Fibroblast of lung (primary cell): ENCODE data around the gene KCNK10. TPM values are rescaled to one million over a fixed set of nuclear protein-coding genes. Genes with fewer than 3 reads are reported as not detected.

ENCODE experiments used
- DNase-seq, 2 donors: peaks; one replicate each; pipeline versions ENCODE4 v3.0.0 to v3.0.0-alpha.2; 2010; ENCODE audit warnings: low read depth in 2 of 2
- H2AFZ ChIP-seq: 2 replicates; pipeline ENCODE4 v1.5.1; 2012; ENCODE audit warnings: low read length, control low read depth, inconsistent platforms
- H3K27ac ChIP-seq: 2 replicates; pipeline ENCODE4 v1.5.1; 2011; ENCODE audit warnings: low read length, control low read depth; ENCODE audit not compliant: insufficient read depth
- H3K27me3 ChIP-seq: 2 replicates; pipeline ENCODE4 v1.5.1; 2011; ENCODE audit warnings: mild to moderate bottlenecking, low read length; ENCODE audit not compliant: control insufficient read depth, insufficient read depth
- H3K36me3 ChIP-seq: 2 replicates; pipeline ENCODE4 v1.5.1; 2011; ENCODE audit warnings: low read length; ENCODE audit not compliant: control insufficient read depth, insufficient read depth
- H3K4me1 ChIP-seq: 2 replicates; pipeline ENCODE4 v1.5.1; 2011; ENCODE audit warnings: low read length; ENCODE audit not compliant: control insufficient read depth, insufficient read depth; ENCODE audit errors: extremely low read depth
- H3K4me2 ChIP-seq: 2 replicates; pipeline ENCODE4 v1.5.1; 2011; ENCODE audit warnings: low read length, control low read depth; ENCODE audit not compliant: insufficient read depth; ENCODE audit errors: extremely low read depth
- H3K4me3 ChIP-seq, 4 experiments: fragments of 200-600 bp in 1 of 4; sonication (generic) in 1 of 4; replicated peaks in 1 of 4; 2 replicates each; pipeline ENCODE4 v1.5.1; 2011 to 2016; ENCODE audit warnings: low read length in 4 of 4, low read depth in 3 of 4, mild to moderate bottlenecking in 3 of 4, control low read depth in 2 of 4, inconsistent platforms in 1 of 4, mixed read lengths in 1 of 4; ENCODE audit not compliant: insufficient read depth in 1 of 4; ENCODE audit errors: control extremely low read depth in 1 of 4
- H3K79me2 ChIP-seq: 2 replicates; pipeline ENCODE4 v1.5.1; 2012; ENCODE audit warnings: mild to moderate bottlenecking, low read length, inconsistent platforms; ENCODE audit not compliant: control insufficient read depth, insufficient read depth
- H3K9ac ChIP-seq: 2 replicates; pipeline ENCODE4 v1.5.1; 2011; ENCODE audit warnings: mild to moderate bottlenecking, low read length, control low read depth; ENCODE audit not compliant: insufficient read depth
- H3K9me3 ChIP-seq: 2 replicates; pipeline ENCODE4 v1.5.1; 2012; ENCODE audit warnings: low read depth, low read length; ENCODE audit not compliant: control insufficient read depth, insufficient read depth
- H4K20me1 ChIP-seq: 2 replicates; pipeline ENCODE4 v1.5.1; 2011; ENCODE audit warnings: low read length; ENCODE audit not compliant: control insufficient read depth, insufficient read depth; ENCODE audit errors: extremely low read depth
- CTCF ChIP-seq, 2 donors: IDR thresholded peaks in 1 of 2; conservative IDR thresholded peaks in 1 of 2; 1 replicate in 1 of 2; 2 replicates in 1 of 2; pipeline ENCODE4 v1.5.1; 2011 to 2012; ENCODE audit warnings: low read length in 2 of 2, control low read depth in 1 of 2, inconsistent platforms in 1 of 2, low read depth in 1 of 2, mild to moderate bottlenecking in 1 of 2
- EZH2 ChIP-seq: IDR thresholded peaks from 2 replicates; pipeline ENCODE4 v1.5.1; 2012; ENCODE audit warnings: low read length, control low read depth, mild to moderate bottlenecking; ENCODE audit errors: missing control alignments
- polyA plus RNA-seq, 2 donors: library from polyadenylated mRNA; depleted of rRNA in 1 of 2; stranded (reverse) in 1 of 2; unstranded in 1 of 2; fragments of >200 nt; gene quantifications; 2 replicates each; pipeline ENCODE4 v1.2.1, GENCODE V29; 2011 to 2012; ENCODE audit warnings: missing spikeins in 1 of 2
- total RNA-seq: library from RNA; depleted of rRNA; stranded (reverse); fragments of >200 nt; gene quantifications from 2 replicates; pipeline ENCODE4 v1.2.1, GENCODE V29; 2014

The KCNK10 gene
- total and polyA plus RNA-seq, 2 donors (not counting 1 experiment from before 2014, with no cell fraction given) = not detected

- H4K20me1 ChIP-seq = no peaks in the 10 kb centered on the region
- no peaks in the 10 kb centered on the region for H3K9me3 ChIP-seq
- no peak for DNase-seq
- no peak overlapping the region for H2AFZ ChIP-seq
- H3K36me3 ChIP-seq = no peaks in the 10 kb centered on the region
- H3K9ac ChIP-seq = no peak overlapping the region
- H3K27me3 ChIP-seq = no peaks in the 10 kb centered on the region
- no peak overlapping the region for H3K4me3 ChIP-seq
- no peak overlapping the region for H3K4me2 ChIP-seq
- H3K4me1 ChIP-seq = peaks cover 2% of the 10 kb centered on the region
- H3K27ac ChIP-seq = no peak overlapping the region
- TF ChIP-seq EZH2 = no peak
- TF ChIP-seq CTCF (conservative IDR thresholded peaks at IDR 0.05 in 1 of 2, IDR thresholded peaks at IDR 0.05 in 1 of 2; ENCODE audit: low read depth in 1 of 2, low read length in 2 of 2) = no peak
- no peaks in the 10 kb centered on the region for H3K79me2 ChIP-seq
Measured at GRCh38 chr14:88185843-88186242, 137.2 kb downstream of the KCNK10 start.

- H3K4me2 ChIP-seq = no peak overlapping the region
- no peak overlapping the region for H3K9ac ChIP-seq
- H3K27ac ChIP-seq = no peak overlapping the region
- H2AFZ ChIP-seq = no peak overlapping the region
- peaks cover 2% of the 10 kb centered on the region for H3K4me1 ChIP-seq
- no peak for DNase-seq
- H3K4me3 ChIP-seq = no peak overlapping the region
- no peaks in the 10 kb centered on the region for H3K9me3 ChIP-seq
- TF ChIP-seq EZH2 = no peak
- no peak for TF ChIP-seq CTCF (conservative IDR thresholded peaks at IDR 0.05 in 1 of 2, IDR thresholded peaks at IDR 0.05 in 1 of 2; ENCODE audit: low read depth in 1 of 2, low read length in 2 of 2)
- no peaks in the 10 kb centered on the region for H3K79me2 ChIP-seq
- no peaks in the 10 kb centered on the region for H3K27me3 ChIP-seq
- H4K20me1 ChIP-seq = no peaks in the 10 kb centered on the region
- no peaks in the 10 kb centered on the region for H3K36me3 ChIP-seq
Measured at GRCh38 chr14:88184956-88185355, 138.1 kb downstream of the KCNK10 start.

- Histone ChIP-seq H3K4me3 (no peak overlapping the region), H3K27me3 (no peaks in the 10 kb centered on the region), H3K9ac (no peak overlapping the region), H3K27ac (no peak overlapping the region), H3K4me1 (no peaks in the 10 kb centered on the region), H3K79me2 (no peaks in the 10 kb centered on the region), H4K20me1 (no peaks in the 10 kb centered on the region), H2AFZ (no peak overlapping the region), H3K9me3 (no peaks in the 10 kb centered on the region), H3K4me2 (no peak overlapping the region), H3K36me3 (no peaks in the 10 kb centered on the region)
- TF ChIP-seq EZH2 (no peak), CTCF (conservative IDR thresholded peaks at IDR 0.05 in 1 of 2, IDR thresholded peaks at IDR 0.05 in 1 of 2; ENCODE audit: low read depth in 1 of 2, low read length in 2 of 2) (no peak)
- no peak for DNase-seq
Measured at GRCh38 chr14:88181072-88181471, 142.0 kb downstream of the KCNK10 start.
